ENCODE results near the gene NKG7.

Gene NKG7

DNA sequence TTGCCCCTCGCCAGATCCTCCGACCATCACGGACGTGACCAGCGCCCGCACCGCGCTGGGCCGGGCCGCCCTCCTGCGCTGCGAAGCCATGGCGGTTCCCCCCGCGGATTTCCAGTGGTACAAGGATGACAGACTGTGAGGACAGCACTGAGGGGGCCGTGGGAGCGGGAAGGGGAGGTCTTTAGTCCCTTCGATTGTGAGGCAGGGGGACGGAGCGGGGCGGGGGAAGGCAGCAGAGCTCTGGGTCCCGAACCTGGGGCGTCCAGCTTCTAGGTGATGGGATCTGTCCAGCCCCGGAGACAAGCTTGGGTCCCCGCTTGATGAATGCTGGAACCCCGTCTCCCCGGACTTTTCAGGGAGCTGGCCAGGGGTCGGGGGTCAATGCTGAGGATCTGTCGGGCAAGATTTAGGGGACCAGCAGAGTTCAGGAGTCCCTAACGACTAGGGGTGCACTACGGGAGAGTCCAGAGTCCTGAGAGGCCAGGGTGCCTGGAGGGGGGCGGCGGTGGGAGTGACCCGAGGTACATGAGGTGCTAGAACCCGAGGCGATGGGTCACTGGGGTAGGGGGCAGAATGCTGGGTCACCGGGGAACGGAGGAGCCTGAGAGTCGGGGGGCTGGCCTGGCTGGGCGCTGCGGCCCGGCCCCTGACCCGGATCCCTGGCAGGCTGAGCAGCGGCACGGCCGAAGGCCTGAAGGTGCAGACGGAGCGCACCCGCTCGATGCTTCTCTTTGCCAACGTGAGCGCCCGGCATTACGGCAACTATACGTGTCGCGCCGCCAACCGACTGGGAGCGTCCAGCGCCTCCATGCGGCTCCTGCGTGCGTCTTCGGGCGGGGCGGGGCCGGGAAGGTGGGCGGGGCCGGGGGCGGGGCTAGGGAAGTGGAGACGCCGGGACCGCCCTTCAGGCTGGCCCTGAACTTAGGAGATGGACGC is 45.1 kb downstream of the NKG7 start:
- Mint-ChIP-seq H3K36me3 (ENCODE audit: low read depth) (peaks cover 7% of the 10 kb centered on the region), H3K27me3 (ENCODE audit: low read depth) (peaks cover 38% of the 10 kb centered on the region), H3K9me3 (no peaks in the 10 kb centered on the region), H3K4me1 (ENCODE audit: low read depth) (peaks cover 8% of the 10 kb centered on the region), H3K27ac (no peak overlapping the region), H3K4me3 (peak overlapping the region; percentile 83)
- DNase-seq (ENCODE audit: low spot score): peak; percentile 68

DNA sequence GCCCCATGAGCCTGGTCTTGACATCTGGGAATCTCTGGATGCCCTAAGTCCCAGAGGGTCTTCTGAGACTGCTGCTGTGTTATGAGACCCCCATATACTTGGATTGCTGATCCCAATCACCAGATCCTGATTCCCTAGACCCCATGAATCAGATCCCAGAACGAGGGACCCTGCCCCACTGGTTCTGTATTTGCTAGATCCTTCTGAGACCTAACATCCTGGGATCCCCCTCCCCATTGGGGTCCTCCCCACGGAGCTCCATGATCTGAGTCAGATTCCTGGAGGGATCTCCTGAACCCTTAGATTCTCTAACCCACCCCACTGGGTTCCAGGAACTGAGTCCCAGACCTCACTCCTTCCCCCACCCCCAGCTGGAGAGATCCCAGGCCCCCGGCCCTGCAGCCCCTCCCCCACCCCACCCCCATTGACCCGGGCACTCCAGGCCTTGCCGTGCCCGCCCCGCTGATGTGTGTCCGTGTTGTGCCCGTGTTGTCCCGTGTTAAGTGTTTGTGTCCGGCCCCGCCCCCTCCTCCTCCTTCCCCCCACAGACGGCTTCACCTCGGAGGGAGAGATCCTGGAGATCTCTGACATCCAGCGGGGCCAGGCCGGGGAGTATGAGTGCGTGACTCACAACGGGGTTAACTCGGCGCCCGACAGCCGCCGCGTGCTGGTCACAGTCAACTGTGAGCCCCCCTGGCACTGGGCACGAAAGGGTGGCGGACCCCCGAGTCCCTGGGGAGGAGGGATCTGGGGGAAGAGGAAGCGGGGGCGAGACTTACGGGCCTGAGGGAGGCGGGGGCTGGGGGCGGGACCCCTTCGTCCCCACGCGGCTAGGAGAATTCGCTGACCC is 46.0 kb downstream of the NKG7 start:
- Mint-ChIP-seq H3K36me3 (ENCODE audit: low read depth) (peaks cover 2% of the 10 kb centered on the region), H3K4me1 (ENCODE audit: low read depth) (peaks cover 8% of the 10 kb centered on the region), H3K27me3 (ENCODE audit: low read depth) (peaks cover 38% of the 10 kb centered on the region), H3K9me3 (no peaks in the 10 kb centered on the region), H3K27ac (no peak overlapping the region), H3K4me3 (peak overlapping the region; percentile 17)
- no peak for DNase-seq (ENCODE audit: low spot score)

DNA sequence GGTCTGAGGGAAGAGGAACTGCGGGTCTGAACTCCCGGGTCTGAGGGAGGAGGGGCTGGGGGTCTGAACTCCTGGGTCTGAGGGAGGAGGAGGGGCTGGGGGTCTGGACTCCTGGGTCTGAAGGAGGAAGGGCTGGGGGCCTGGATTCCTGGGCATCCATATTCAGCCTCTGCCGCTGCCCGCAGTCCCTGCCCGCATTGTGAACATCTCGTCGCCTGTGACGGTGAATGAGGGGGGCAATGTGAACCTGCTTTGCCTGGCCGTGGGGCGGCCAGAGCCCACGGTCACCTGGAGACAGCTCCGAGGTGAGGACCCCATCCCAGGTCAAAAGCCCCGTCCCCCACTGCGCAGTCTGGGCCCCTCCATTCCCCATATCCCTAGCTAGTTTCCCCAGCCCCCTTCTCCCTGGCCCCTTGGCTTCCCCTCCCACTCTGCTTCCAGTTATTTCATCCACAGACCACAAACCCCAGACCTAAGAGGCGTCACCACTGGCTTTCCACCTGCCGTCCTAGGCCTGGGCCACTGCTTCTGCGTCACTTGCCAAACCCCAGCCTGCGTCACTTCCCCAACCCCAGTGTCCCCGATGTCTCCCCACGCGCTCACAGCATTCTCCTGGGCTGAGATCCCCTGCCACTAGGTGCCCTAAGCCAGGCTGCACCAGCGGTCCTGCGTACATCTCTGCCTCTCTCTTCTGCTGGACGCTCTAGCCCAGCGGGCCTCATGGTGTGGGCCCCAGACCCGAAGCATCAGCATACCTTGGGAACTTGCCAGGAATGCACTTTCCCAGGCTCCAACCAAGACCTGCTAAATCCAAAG is 47.1 kb downstream of the NKG7 start:
- Mint-ChIP-seq H3K4me1 (ENCODE audit: low read depth) (peaks cover 8% of the 10 kb centered on the region), H3K36me3 (ENCODE audit: low read depth) (peaks cover 2% of the 10 kb centered on the region), H3K27me3 (ENCODE audit: low read depth) (peaks cover 38% of the 10 kb centered on the region), H3K9me3 (no peaks in the 10 kb centered on the region), H3K27ac (no peak overlapping the region), H3K4me3 (no peak overlapping the region)
- peak; percentile 37 for DNase-seq (ENCODE audit: low spot score)

DNA sequence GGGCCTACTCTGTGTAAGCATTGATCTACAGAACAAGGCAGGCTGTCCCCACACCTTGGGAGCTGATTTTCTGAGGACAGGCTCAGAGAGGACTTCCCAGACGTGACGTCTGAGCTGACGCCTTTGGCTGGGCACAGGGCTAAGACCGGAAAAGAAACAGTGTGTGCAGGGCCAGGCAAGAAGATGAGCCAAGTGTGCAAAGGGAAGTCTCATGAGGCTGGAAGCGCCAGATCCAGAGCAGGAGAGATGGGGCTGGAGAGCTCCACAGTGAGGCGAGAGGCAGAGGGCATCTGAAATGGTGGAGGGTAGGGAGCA is 48.3 kb downstream of the NKG7 start:
- no peaks in the 10 kb centered on the region for H3K36me3 Mint-ChIP-seq (ENCODE audit: low read depth)
- DNase-seq (ENCODE audit: low spot score): no peak
- peaks cover 38% of the 10 kb centered on the region for H3K27me3 Mint-ChIP-seq (ENCODE audit: low read depth)
- no peak overlapping the region for H3K27ac Mint-ChIP-seq
- H3K4me1 Mint-ChIP-seq (ENCODE audit: low read depth): peaks cover 8% of the 10 kb centered on the region
- H3K9me3 Mint-ChIP-seq: no peaks in the 10 kb centered on the region
- H3K4me3 Mint-ChIP-seq: no peak overlapping the region

DNA sequence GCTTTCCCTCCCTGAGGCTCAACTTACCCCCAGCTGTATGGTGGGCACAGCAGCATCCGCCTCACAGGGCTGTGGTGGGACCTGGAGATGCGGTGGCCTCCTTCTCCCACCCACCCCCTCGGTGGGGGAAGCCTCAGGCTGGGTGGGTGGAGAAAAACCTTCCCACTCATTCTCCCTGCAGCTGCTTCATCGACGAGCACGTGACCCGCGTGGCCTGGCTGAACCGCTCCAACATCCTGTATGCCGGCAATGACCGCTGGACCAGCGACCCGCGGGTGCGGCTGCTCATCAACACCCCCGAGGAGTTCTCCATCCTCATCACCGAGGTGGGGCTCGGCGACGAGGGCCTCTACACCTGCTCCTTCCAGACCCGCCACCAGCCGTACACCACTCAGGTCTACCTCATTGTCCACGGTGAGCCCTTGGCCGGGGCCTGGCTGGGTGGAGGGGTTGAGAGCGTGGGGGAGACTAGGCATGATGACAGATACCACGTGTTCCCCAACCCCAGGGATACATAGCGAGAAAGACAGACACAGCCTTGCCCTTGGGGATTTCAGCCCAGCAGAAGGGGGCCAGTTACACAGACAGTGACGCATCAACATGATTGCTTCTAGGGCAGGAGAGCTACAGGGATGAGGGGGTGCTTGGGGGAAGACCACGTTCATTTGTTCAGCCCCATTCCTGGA is 48.8 kb downstream of the NKG7 start:
- H3K4me1 Mint-ChIP-seq (ENCODE audit: low read depth): peaks cover 8% of the 10 kb centered on the region
- no peak overlapping the region for H3K4me3 Mint-ChIP-seq
- H3K36me3 Mint-ChIP-seq (ENCODE audit: low read depth): no peaks in the 10 kb centered on the region
- peaks cover 38% of the 10 kb centered on the region for H3K27me3 Mint-ChIP-seq (ENCODE audit: low read depth)
- no peaks in the 10 kb centered on the region for H3K9me3 Mint-ChIP-seq
- no peak overlapping the region for H3K27ac Mint-ChIP-seq
- no peak for DNase-seq (ENCODE audit: low spot score)

DNA sequence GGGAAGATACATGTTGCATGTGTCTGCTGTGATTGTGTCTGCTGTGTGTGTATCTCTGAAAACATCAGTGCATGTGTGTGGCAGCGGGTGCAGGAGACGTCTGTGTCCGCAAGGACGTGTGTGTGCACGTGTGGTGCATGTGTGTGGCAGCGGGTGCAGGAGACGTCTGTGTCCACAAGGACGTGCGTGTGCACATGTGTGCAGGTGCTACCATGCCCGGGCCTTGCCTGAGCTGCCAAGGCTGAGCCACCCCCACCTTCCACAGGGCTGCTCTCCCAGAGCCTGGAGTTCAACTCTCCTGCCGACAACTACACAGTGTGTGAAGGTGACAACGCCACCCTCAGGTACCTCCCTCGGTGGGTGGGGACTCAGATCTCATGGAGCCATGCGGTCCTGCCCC is 50.7 kb downstream of the NKG7 start:
- no peak for DNase-seq (ENCODE audit: low spot score)
- Mint-ChIP-seq H3K27me3 (ENCODE audit: low read depth) (peaks cover 31% of the 10 kb centered on the region), H3K4me1 (ENCODE audit: low read depth) (peaks cover 3% of the 10 kb centered on the region), H3K4me3 (no peak overlapping the region), H3K36me3 (ENCODE audit: low read depth) (no peaks in the 10 kb centered on the region), H3K27ac (no peak overlapping the region), H3K9me3 (no peaks in the 10 kb centered on the region)
